Measurements from ENCODE around the gene PPM1D.

The PPM1D gene

DNA sequence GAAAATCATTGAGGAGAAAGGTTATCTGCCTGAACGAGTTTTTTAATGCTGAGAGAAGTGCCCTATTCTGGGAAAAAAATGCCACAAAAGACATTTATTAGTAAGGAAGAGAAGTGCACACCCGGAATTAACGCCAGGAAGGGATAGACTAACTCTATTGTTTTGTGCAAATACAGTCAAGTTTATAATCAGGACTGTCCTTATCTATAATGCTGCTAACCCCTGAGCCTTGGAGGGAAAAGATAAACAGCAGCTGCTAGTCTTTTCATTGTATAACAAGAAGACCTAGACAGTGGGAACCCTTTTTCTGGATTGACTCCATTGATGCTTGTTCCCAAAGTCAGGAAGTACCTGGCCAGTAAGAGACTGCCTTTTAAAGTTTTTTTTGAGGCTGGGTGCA, 104.2 kb downstream of the PPM1D start:
- no peaks in the 10 kb centered on the region for H3K27me3 ChIP-seq (replicated peaks; ENCODE audit: insufficient read depth, low read length)
- no peak overlapping the region for H2AFZ ChIP-seq (ENCODE audit: low read length)
- no peak overlapping the region for H3K9ac ChIP-seq (ENCODE audit: low read length)
- no peaks in the 10 kb centered on the region for H3K4me1 ChIP-seq (ENCODE audit: low read length)
- no peaks in the 10 kb centered on the region for H3K36me3 ChIP-seq (replicated peaks; ENCODE audit: insufficient read depth, low read length)
- no peak overlapping the region for H3K4me3 ChIP-seq (ENCODE audit: low read length)
- H3K79me2 ChIP-seq (ENCODE audit: low read length), result no peaks in the 10 kb centered on the region
- H3F3A ChIP-seq (ENCODE audit: insufficient read depth, low read length), result no peaks in the 10 kb centered on the region
- H3K27ac ChIP-seq (ENCODE audit: low read length), result no peak overlapping the region
- no peaks in the 10 kb centered on the region for H4K20me1 ChIP-seq (ENCODE audit: insufficient read depth, low read length)
- DNase-seq, result no peak
- H3K9me2 ChIP-seq (replicated peaks; ENCODE audit: insufficient read depth, low read length), result no peaks in the 10 kb centered on the region
- no peaks in the 10 kb centered on the region for H3K9me3 ChIP-seq (replicated peaks; ENCODE audit: insufficient read depth, low read length)
- no peak for TF ChIP-seq EZH2 (optimal IDR thresholded peaks at IDR 0.05; ENCODE audit: low read depth, low read length)
- TF ChIP-seq, protein P1, sequence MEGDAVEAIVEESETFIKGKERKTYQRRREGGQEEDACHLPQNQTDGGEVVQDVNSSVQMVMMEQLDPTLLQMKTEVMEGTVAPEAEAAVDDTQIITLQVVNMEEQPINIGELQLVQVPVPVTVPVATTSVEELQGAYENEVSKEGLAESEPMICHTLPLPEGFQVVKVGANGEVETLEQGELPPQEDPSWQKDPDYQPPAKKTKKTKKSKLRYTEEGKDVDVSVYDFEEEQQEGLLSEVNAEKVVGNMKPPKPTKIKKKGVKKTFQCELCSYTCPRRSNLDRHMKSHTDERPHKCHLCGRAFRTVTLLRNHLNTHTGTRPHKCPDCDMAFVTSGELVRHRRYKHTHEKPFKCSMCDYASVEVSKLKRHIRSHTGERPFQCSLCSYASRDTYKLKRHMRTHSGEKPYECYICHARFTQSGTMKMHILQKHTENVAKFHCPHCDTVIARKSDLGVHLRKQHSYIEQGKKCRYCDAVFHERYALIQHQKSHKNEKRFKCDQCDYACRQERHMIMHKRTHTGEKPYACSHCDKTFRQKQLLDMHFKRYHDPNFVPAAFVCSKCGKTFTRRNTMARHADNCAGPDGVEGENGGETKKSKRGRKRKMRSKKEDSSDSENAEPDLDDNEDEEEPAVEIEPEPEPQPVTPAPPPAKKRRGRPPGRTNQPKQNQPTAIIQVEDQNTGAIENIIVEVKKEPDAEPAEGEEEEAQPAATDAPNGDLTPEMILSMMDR (IDR thresholded peaks at IDR 0.05; ENCODE audit: low read length), result no peak
- no peak for TF ChIP-seq EZH2phosphoT487 (IDR thresholded peaks at IDR 0.05; ENCODE audit: low read length)
- no peak overlapping the region for H3K4me2 ChIP-seq (ENCODE audit: low read depth, low read length)

DNA sequence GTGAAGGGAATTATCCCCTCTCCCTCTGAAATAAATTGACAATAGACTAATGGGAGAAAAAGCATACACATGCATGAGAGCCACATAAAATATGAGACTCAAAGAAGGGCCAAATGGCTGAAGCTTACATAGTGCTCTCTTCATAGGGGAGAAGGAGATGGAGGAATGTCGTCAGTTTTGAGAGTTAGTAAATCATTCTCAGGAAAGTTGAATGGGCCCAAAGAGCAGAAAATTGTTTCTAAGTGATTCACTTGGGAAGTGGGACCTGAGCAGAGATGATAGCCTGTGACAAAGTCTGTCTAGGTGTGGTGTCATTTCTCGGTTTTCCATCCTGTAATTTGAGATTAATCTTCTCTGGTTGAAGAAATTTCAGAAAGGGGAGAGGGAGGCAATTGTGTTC, 112.7 kb downstream of the PPM1D start:
- Histone ChIP-seq H3K36me3 (replicated peaks; ENCODE audit: insufficient read depth, low read length) (no peaks in the 10 kb centered on the region), H3K4me2 (ENCODE audit: low read depth, low read length) (no peak overlapping the region), H3K9me2 (replicated peaks; ENCODE audit: insufficient read depth, low read length) (no peaks in the 10 kb centered on the region), H3K4me3 (ENCODE audit: low read length) (no peak overlapping the region), H3K27me3 (replicated peaks; ENCODE audit: insufficient read depth, low read length) (no peaks in the 10 kb centered on the region), H3K79me2 (ENCODE audit: low read length) (no peaks in the 10 kb centered on the region), H2AFZ (ENCODE audit: low read length) (no peak overlapping the region), H3K9ac (ENCODE audit: low read length) (no peak overlapping the region), H4K20me1 (ENCODE audit: insufficient read depth, low read length) (no peaks in the 10 kb centered on the region), H3K4me1 (ENCODE audit: low read length) (no peaks in the 10 kb centered on the region), H3K27ac (ENCODE audit: low read length) (no peak overlapping the region), H3K9me3 (replicated peaks; ENCODE audit: insufficient read depth, low read length) (no peaks in the 10 kb centered on the region), H3F3A (ENCODE audit: insufficient read depth, low read length) (no peaks in the 10 kb centered on the region)
- TF ChIP-seq, protein P1 (IDR thresholded peaks at IDR 0.05; ENCODE audit: low read length), result no peak
- TF ChIP-seq EZH2phosphoT487 (IDR thresholded peaks at IDR 0.05; ENCODE audit: low read length) (no peak), EZH2 (optimal IDR thresholded peaks at IDR 0.05; ENCODE audit: low read depth, low read length) (no peak)
- no peak for DNase-seq

- TF ChIP-seq, protein P1 (IDR thresholded peaks at IDR 0.05; ENCODE audit: low read length), result no peak
- no peak for TF ChIP-seq EZH2phosphoT487 (IDR thresholded peaks at IDR 0.05; ENCODE audit: low read length)
- no peak for TF ChIP-seq EZH2 (optimal IDR thresholded peaks at IDR 0.05; ENCODE audit: low read depth, low read length)
These were observed 113.6 kb downstream of the PPM1D start for GRCh38 chr17:60713608-60714007.

More at GRCh38 chr17:60713608-60714007, 113.6 kb downstream of the PPM1D start:
- H2AFZ ChIP-seq (ENCODE audit: low read length), result no peak overlapping the region
- H3F3A ChIP-seq (ENCODE audit: insufficient read depth, low read length), result no peaks in the 10 kb centered on the region
- H3K9me2 ChIP-seq (replicated peaks; ENCODE audit: insufficient read depth, low read length), result no peaks in the 10 kb centered on the region
- no peak overlapping the region for H3K4me2 ChIP-seq (ENCODE audit: low read depth, low read length)
- no peaks in the 10 kb centered on the region for H3K27me3 ChIP-seq (replicated peaks; ENCODE audit: insufficient read depth, low read length)
- H3K9me3 ChIP-seq (replicated peaks; ENCODE audit: insufficient read depth, low read length), result no peaks in the 10 kb centered on the region
- H3K36me3 ChIP-seq (replicated peaks; ENCODE audit: insufficient read depth, low read length), result no peaks in the 10 kb centered on the region
- H3K27ac ChIP-seq (ENCODE audit: low read length), result no peak overlapping the region
- H3K4me1 ChIP-seq (ENCODE audit: low read length), result no peaks in the 10 kb centered on the region
- no peak overlapping the region for H3K4me3 ChIP-seq (ENCODE audit: low read length)
- no peaks in the 10 kb centered on the region for H4K20me1 ChIP-seq (ENCODE audit: insufficient read depth, low read length)
- no peak overlapping the region for H3K9ac ChIP-seq (ENCODE audit: low read length)
- no peak for DNase-seq
- no peaks in the 10 kb centered on the region for H3K79me2 ChIP-seq (ENCODE audit: low read length)

All from MM.1S (cell line).